Measurements from ENCODE around the gene MYO1E.

The MYO1E gene

GRCh38 chr15:59362331-59362730, 10.3 kb downstream of the MYO1E start:
- H3K79me2 ChIP-seq (ENCODE audit: control insufficient read depth, low read length) = peaks cover 74% of the 10 kb centered on the region
- H3K36me3 ChIP-seq (ENCODE audit: control insufficient read depth, low read length) = no peaks in the 10 kb centered on the region
- peaks cover 4% of the 10 kb centered on the region; the same call in 1 of the 2 replicates for H3K4me1 ChIP-seq (ENCODE audit: control insufficient read depth, low read length)
- no peaks in the 10 kb centered on the region for H3K27me3 ChIP-seq (ENCODE audit: control insufficient read depth, low read length)
- TF ChIP-seq CTCF (IDR thresholded peaks at IDR 0.05; ENCODE audit: low read depth, low read length, poor library complexity, severe bottlenecking) (no peak), EZH2phosphoT487 (IDR thresholded peaks at IDR 0.05; ENCODE audit: borderline replicate concordance, low read length) (no peak)
- H3K4me2 ChIP-seq (ENCODE audit: low read length) = no peak overlapping the region
- H3K9me2 ChIP-seq (replicated peaks; ENCODE audit: control insufficient read depth, low read length) = no peaks in the 10 kb centered on the region
- no peaks in the 10 kb centered on the region for H3F3A ChIP-seq (ENCODE audit: control insufficient read depth, insufficient read depth)
- H4K20me1 ChIP-seq (ENCODE audit: control insufficient read depth, insufficient read depth, low read depth, low read length) = no peaks in the 10 kb centered on the region
- no peak overlapping the region for H3K27ac ChIP-seq (ENCODE audit: low read depth, low read length)
- no peak overlapping the region for H3K4me3 ChIP-seq (ENCODE audit: low read length)
- no peaks in the 10 kb centered on the region for H3K9me3 ChIP-seq (ENCODE audit: control insufficient read depth, insufficient read depth, low read length)

- Histone ChIP-seq H4K20me1 (ENCODE audit: control insufficient read depth, insufficient read depth, low read depth, low read length) (no peaks in the 10 kb centered on the region), H3K27me3 (ENCODE audit: control insufficient read depth, low read length) (no peaks in the 10 kb centered on the region), H3K79me2 (ENCODE audit: control insufficient read depth, low read length) (peaks cover 67% of the 10 kb centered on the region), H3K4me1 (ENCODE audit: control insufficient read depth, low read length) (no peaks in the 10 kb centered on the region), H3K9me3 (ENCODE audit: control insufficient read depth, insufficient read depth, low read length) (no peaks in the 10 kb centered on the region), H3K27ac (ENCODE audit: low read depth, low read length) (no peak overlapping the region), H3K4me3 (ENCODE audit: low read length) (no peak overlapping the region), H3K36me3 (ENCODE audit: control insufficient read depth, low read length) (no peaks in the 10 kb centered on the region), H3F3A (ENCODE audit: control insufficient read depth, insufficient read depth) (no peaks in the 10 kb centered on the region), H3K4me2 (ENCODE audit: low read length) (no peak overlapping the region), H3K9me2 (replicated peaks; ENCODE audit: control insufficient read depth, low read length) (no peaks in the 10 kb centered on the region)
- TF ChIP-seq EZH2phosphoT487 (IDR thresholded peaks at IDR 0.05; ENCODE audit: borderline replicate concordance, low read length) (no peak), CTCF (IDR thresholded peaks at IDR 0.05; ENCODE audit: low read depth, low read length, poor library complexity, severe bottlenecking) (no peak)
Measured at GRCh38 chr15:59360896-59361295, 11.8 kb downstream of the MYO1E start.

GRCh38 chr15:59360305-59360704, 12.4 kb downstream of the MYO1E start:
- no peak overlapping the region for H3K27ac ChIP-seq (ENCODE audit: low read depth, low read length)
- H3K9me2 ChIP-seq (replicated peaks; ENCODE audit: control insufficient read depth, low read length) = no peaks in the 10 kb centered on the region
- H3K79me2 ChIP-seq (ENCODE audit: control insufficient read depth, low read length) = peaks cover 67% of the 10 kb centered on the region
- TF ChIP-seq CTCF (IDR thresholded peaks at IDR 0.05; ENCODE audit: low read depth, low read length, poor library complexity, severe bottlenecking) (peak; percentile 7), EZH2phosphoT487 (IDR thresholded peaks at IDR 0.05; ENCODE audit: borderline replicate concordance, low read length) (no peak)
- no peak overlapping the region for H3K4me3 ChIP-seq (ENCODE audit: low read length)
- H3K9me3 ChIP-seq (ENCODE audit: control insufficient read depth, insufficient read depth, low read length) = no peaks in the 10 kb centered on the region
- no peaks in the 10 kb centered on the region for H3K27me3 ChIP-seq (ENCODE audit: control insufficient read depth, low read length)
- peaks cover 4% of the 10 kb centered on the region for H3K4me1 ChIP-seq (ENCODE audit: control insufficient read depth, low read length)
- no peaks in the 10 kb centered on the region for H4K20me1 ChIP-seq (ENCODE audit: control insufficient read depth, insufficient read depth, low read depth, low read length)
- no peaks in the 10 kb centered on the region for H3F3A ChIP-seq (ENCODE audit: control insufficient read depth, insufficient read depth)
- no peak overlapping the region for H3K4me2 ChIP-seq (ENCODE audit: low read length)
- H3K36me3 ChIP-seq (ENCODE audit: control insufficient read depth, low read length) = no peaks in the 10 kb centered on the region

GRCh38 chr15:59355730-59356129, 16.9 kb downstream of the MYO1E start:
- H3K27ac ChIP-seq (ENCODE audit: low read depth, low read length) = no peak overlapping the region
- H3K36me3 ChIP-seq (ENCODE audit: control insufficient read depth, low read length) = no peaks in the 10 kb centered on the region
- H3K9me2 ChIP-seq (replicated peaks; ENCODE audit: control insufficient read depth, low read length) = no peaks in the 10 kb centered on the region
- H3K27me3 ChIP-seq (ENCODE audit: control insufficient read depth, low read length) = no peaks in the 10 kb centered on the region
- no peaks in the 10 kb centered on the region for H3K9me3 ChIP-seq (ENCODE audit: control insufficient read depth, insufficient read depth, low read length)
- H3K4me3 ChIP-seq (ENCODE audit: low read length) = no peak overlapping the region
- no peaks in the 10 kb centered on the region for H3F3A ChIP-seq (ENCODE audit: control insufficient read depth, insufficient read depth)
- no peak overlapping the region for H3K4me2 ChIP-seq (ENCODE audit: low read length)
- H4K20me1 ChIP-seq (ENCODE audit: control insufficient read depth, insufficient read depth, low read depth, low read length) = no peaks in the 10 kb centered on the region
- no peak for TF ChIP-seq CTCF (IDR thresholded peaks at IDR 0.05; ENCODE audit: low read depth, low read length, poor library complexity, severe bottlenecking)
- H3K79me2 ChIP-seq (ENCODE audit: control insufficient read depth, low read length) = peaks cover 68% of the 10 kb centered on the region
- peaks cover 46% of the 10 kb centered on the region for H3K4me1 ChIP-seq (ENCODE audit: control insufficient read depth, low read length)
